Prostate gland (tissue), 2 donors: ENCODE data around the gene CTNND2.

Experiments used
- CTCF ChIP-seq, 4 experiments: fragments of 200-600 bp in 2 of 4; fragments of 450-650 bp in 2 of 4; sonication (generic) in 2 of 4; IDR thresholded peaks; 1 replicate in 3 of 4; 2 replicates in 1 of 4; pipeline ENCODE4 v1.5.1; 2016 to 2019; ENCODE audit warnings: antibody characterized with exemption in 4 of 4, mild to moderate bottlenecking in 2 of 4, moderate library complexity in 2 of 4
- POLR2A ChIP-seq: fragments of 450-650 bp; IDR thresholded peaks from one replicate; pipeline ENCODE4 v1.6.1; 2016; ENCODE audit warnings: antibody characterized with exemption, mild to moderate bottlenecking
- POLR2AphosphoS5 ChIP-seq: sonication (generic); formaldehyde crosslinking; IDR thresholded peaks from one replicate; pipeline ENCODE4 v1.6.1; 2017; ENCODE audit warnings: antibody characterized with exemption

- TF ChIP-seq CTCF (IDR thresholded peaks at IDR 0.05) (no peak), POLR2A (no peak), POLR2AphosphoS5 (no peak)
Measured at GRCh38 chr5:11273180-11273903, 630.9 kb downstream of the CTNND2 start.
